ENCODE measurements around the gene KDM1B.
"Not testable (repeated sequence)": the region's sequence is repeated elsewhere in the genome, so short reads cannot be mapped to it uniquely, and the experiment has no call there.

The KDM1B gene

GRCh38 chr6:18189196-18189595 is 34.0 kb downstream of the KDM1B start:
- DNase-seq = no peak

- no peak for DNase-seq
Measured at GRCh38 chr6:18192026-18192425, 36.8 kb downstream of the KDM1B start.

GRCh38 chr6:18203786-18204185 is 48.6 kb downstream of the KDM1B start:
- DNase-seq = no peak

- no peak for DNase-seq
Measured at GRCh38 chr6:18204691-18205090, 49.5 kb downstream of the KDM1B start.

GRCh38 chr6:18206591-18206990 is 51.4 kb downstream of the KDM1B start:
- no peak for DNase-seq

GRCh38 chr6:18207438-18207837 is 52.2 kb downstream of the KDM1B start:
- no peak for DNase-seq

- DNase-seq = no peak
Measured at GRCh38 chr6:18207949-18208348, 52.7 kb downstream of the KDM1B start.

GRCh38 chr6:18208778-18209177 is 53.6 kb downstream of the KDM1B start:
- not testable (repeated sequence) for DNase-seq

- DNase-seq = no peak
Measured at GRCh38 chr6:18209539-18210197, 54.4 kb downstream of the KDM1B start.

GRCh38 chr6:18210707-18211106 is 55.5 kb downstream of the KDM1B start:
- no peak for DNase-seq

GRCh38 chr6:18211338-18211737 is 56.1 kb downstream of the KDM1B start:
- DNase-seq = no peak

- no peak for DNase-seq
Measured at GRCh38 chr6:18212231-18212630, 57.0 kb downstream of the KDM1B start.

- DNase-seq = no peak
Measured at GRCh38 chr6:18213439-18213838, 58.2 kb downstream of the KDM1B start.

GRCh38 chr6:18214003-18214402 is 58.8 kb downstream of the KDM1B start:
- DNase-seq = no peak

GRCh38 chr6:18215436-18215835 is 60.2 kb downstream of the KDM1B start:
- no peak for DNase-seq

- no peak for DNase-seq
Measured at GRCh38 chr6:18216411-18216810, 61.2 kb downstream of the KDM1B start.

GRCh38 chr6:18218233-18218632 is 63.0 kb downstream of the KDM1B start:
- no peak for DNase-seq

- no peak for DNase-seq
Measured at GRCh38 chr6:18219591-18219990, 64.4 kb downstream of the KDM1B start.

- no peak for DNase-seq
Measured at GRCh38 chr6:18221288-18221615, 66.0 kb downstream of the KDM1B start.

GRCh38 chr6:18226451-18227105 is 71.4 kb downstream of the KDM1B start:
- peak; percentile 61 for DNase-seq

GRCh38 chr6:18227166-18227565 is 71.9 kb downstream of the KDM1B start:
- DNase-seq = not testable (repeated sequence)

- DNase-seq = not testable (repeated sequence)
Measured at GRCh38 chr6:18228590-18228989, 73.4 kb downstream of the KDM1B start.

- not testable (repeated sequence) for DNase-seq
Measured at GRCh38 chr6:18231856-18232255, 76.6 kb downstream of the KDM1B start.

GRCh38 chr6:18233770-18234169 is 78.5 kb downstream of the KDM1B start:
- DNase-seq = not testable (repeated sequence)

GRCh38 chr6:18234564-18234963 is 79.3 kb downstream of the KDM1B start:
- no peak for DNase-seq
